NCI-H1105 (cell line): Measurements from ENCODE around the gene GSDME.
"Not testable (repeated sequence)": the region's sequence is repeated elsewhere in the genome, so short reads cannot be mapped to it uniquely, and the experiment has no call there.

Experiments
- DNase-seq: peaks from one replicate; lab custom pipeline; 2025; lab: John Stamatoyannopoulos, UW

GSDME gene

DNA sequence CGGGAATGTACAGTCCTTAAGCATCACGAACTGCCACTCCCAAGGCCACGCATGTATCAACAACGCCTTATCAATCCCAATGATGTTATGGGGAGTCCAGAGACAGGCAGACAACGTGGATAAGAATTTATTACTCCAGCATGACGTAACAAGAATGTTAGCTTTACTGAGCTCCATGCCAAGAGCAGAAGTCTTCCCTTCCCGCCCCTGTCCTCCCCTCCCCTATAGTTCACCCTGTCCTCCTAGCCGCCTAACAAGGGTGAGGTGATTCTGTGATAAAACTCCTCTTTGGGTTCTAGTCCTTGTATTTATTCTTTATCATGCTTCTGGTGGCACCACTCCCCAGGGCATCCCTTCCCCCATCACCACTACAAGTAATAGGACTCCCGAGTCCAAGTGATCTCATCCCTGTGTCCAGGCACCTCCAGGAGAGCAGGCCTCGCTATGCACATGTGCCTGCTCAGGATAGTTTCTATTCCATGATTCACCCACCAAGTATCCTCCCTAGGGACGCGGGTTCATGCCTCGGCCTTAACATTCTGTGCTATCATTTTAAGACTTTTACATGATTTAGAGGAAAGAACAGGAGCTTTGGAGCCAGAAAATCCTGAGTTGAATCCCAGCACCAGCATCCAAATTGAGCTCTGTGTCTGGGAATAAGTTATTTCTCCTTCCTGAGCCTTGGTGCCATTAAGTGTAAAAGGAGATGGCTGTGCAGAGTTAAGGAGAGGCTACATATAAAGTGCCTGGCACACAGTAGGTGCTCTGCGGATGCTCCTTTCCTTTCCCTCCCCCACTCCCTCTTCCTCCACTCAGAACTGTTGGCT is 15.4 kb downstream of the GSDME start:
- DNase-seq = no peak

- DNase-seq = no peak
Measured at GRCh38 chr7:24740871-24741270, 16.4 kb downstream of the GSDME start.

DNA sequence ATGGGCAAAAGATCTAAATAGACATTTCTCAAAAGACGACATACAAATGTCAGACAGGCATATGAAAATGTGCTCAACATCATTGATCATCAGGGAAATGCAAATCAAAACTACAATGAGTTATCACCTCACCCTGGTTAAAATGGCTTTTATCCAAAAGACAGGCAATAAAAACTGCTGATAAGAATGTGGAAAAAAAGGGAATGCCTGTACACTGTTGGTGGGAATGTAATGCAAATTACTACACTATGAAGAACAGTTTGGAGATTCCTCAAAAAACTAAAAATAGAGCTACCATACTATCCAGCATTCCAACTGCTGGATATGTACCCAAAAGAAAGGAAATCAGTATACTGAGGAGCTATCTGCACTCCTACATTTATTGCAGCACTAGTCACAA is 18.0 kb downstream of the GSDME start:
- DNase-seq = no peak

DNA sequence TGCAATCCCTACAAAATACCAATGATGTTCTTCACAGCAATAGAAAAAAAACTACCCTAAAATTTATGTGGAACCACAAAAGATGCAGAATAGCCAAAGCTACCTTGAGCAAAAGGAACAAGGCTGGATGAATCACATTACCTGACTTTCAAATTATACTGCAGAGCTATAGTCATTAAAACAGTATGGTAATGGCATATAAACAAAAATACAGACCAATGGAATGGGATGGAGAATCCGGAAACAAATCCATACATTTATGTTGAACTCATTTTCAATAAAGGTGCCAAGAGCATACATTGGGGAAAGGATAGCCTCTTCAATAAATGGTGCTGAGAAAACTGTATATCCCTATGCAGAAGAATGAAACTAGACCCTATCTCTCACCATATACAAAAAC is 18.7 kb downstream of the GSDME start:
- no peak for DNase-seq

- no peak for DNase-seq
Measured at GRCh38 chr7:24737281-24737680, 20.0 kb downstream of the GSDME start.

GRCh38 chr7:24735594-24735993 is 21.7 kb downstream of the GSDME start:
- not testable (repeated sequence) for DNase-seq

DNA sequence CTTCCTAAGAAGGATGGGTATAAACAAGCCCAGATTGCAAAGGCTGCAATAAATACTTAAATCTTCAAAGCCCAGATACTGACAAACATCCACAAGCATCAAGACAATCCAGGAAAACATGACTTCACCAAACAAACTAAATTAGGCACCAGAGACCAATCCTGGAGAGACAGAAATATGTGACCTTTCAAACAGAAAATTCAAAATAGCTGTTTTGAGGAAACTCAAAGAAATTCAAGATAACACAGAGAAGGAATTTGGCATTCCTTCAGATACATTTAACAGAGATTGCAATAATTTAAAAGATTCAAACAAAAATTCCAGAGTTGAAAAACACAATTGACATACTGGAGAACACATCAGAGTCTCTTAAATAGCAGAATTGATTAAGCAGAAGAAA is 23.0 kb downstream of the GSDME start:
- no peak for DNase-seq

- DNase-seq = no peak
Measured at GRCh38 chr7:24733414-24734060, 23.7 kb downstream of the GSDME start.

GRCh38 chr7:24732646-24733413 is 24.4 kb downstream of the GSDME start:
- no peak for DNase-seq

DNA sequence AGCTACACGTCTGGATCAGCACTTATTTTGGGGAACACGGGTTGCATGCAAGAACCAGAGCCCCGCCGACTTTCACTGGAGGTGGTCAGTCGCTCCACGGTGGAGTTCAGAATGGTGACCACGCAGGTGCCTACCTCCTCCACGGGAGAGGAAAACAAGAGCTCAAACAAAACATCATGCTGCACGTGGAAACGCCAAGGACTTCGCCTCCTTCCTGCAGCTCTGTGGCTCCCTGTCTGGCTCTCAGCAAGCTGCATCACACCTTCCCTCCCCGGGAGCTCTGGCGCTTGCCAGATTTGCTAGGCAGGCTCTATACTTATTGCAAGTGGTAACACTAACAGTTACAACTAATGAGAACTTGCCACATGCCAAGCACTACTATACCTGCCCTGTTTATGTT is 26.0 kb downstream of the GSDME start:
- no peak for DNase-seq

GRCh38 chr7:24730018-24730369 is 27.3 kb downstream of the GSDME start:
- DNase-seq = no peak

GRCh38 chr7:24729365-24730017 is 27.8 kb downstream of the GSDME start:
- DNase-seq = no peak

- no peak for DNase-seq
Measured at GRCh38 chr7:24728503-24729364, 28.5 kb downstream of the GSDME start.

- DNase-seq = no peak
Measured at GRCh38 chr7:24728121-24728500, 29.2 kb downstream of the GSDME start.

DNA sequence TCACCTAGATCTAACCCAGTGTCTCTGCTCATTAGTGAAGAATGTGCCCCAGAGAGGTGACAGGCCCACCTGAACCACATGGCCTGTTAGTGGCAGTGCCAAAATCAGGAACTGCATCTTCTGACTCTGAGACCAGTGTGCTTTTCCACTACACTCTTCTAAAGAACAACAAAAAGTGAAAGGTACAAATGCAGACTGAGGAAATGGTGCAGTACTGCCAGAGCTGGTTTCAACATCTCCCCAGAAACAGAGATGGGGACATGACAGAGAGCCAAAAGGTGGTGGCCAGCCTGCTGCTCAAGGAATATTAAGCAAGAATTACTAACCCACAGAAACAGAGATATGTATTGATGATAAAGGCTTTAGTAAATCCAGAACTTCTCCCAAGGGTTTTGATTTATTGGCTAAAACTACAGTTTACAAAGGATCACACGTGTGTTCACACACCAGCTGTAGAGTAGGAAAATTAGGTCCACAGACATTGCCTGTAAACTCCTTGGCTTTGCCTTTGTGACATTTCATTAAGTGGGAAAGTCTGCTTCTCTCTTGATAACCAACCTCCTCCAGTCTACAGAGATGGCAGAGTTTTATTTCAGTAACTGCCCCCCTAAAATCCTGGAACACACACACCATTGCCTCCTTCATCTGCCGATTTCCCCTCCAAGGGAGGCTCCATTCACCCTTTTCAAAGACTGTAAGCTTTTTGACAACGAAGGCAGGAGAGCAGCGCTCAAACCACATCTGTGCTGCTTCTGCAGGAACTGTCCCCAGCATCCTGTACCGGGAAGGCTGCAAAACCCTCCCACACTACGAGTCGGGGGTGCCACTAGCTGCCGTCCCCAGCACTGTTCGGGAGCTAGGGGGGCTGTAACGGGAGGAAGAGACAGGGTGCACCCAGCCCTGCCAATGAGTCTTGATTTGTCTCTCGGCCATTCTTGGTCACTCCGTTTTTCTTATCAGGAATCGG is 29.8 kb downstream of the GSDME start:
- DNase-seq = no peak

- no peak for DNase-seq
Measured at GRCh38 chr7:24725554-24726241, 31.6 kb downstream of the GSDME start.

DNA sequence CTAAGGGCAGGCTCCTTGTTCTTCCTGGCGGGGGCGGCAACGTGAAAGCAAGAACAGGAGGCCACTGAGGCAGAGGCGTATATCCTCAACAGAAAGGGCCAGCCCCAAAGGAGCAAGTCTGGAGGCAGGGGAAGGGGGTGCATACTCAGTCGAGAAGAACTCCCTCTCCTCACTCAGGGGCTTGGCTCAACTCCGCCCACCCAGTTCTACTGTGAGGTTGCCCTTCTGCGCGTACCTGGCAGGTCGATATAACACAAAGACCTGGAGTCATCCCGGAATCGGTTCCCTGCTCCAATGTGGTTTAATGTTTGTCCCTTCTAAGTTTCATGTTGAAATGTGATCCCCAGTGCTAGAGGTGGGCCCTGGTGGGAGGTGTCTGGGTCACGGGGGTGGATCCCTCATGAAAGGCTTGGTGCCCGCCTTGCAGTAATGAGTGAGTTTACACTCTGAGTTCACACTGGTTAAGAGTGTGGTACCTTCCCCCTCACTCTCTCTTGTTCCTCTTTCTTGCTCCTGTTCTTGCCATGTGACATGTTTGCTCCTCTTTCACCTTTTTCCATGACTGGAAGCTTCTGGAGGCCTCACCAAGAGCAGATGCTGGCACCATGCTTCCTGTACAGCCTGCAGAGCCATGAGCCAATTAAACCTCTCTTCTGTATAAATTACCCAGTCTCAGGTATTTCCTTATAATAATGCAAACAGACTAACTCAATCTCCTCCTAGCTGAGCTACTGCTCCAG is 32.6 kb downstream of the GSDME start:
- DNase-seq = no peak

DNA sequence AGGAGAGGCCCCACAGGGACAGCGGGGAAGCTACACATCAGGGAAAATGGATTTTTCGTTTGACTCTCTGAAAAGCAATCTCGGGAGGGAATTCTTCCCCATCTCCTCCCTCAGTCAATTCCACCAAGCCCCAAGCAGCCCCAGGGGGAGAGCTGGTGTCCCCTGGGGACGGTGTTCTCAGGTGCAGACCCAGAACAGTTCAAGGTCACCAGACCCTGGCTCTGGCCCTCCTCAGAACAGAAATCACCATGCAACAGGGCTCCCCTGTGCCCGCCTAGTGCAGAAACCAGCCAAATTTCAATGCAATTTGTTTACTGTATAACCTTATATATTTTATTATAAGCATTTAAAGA is 34.1 kb downstream of the GSDME start:
- DNase-seq = no peak
